ENCODE results near the gene RNU5D-1.

RNU5D-1 gene

GRCh38 chr1:44688760-44689446 is 42.1 kb downstream of the RNU5D-1 start:
- no peak overlapping the region for H3K27ac ChIP-seq
- TF ChIP-seq ZFX (IDR thresholded peaks at IDR 0.05; ENCODE audit: borderline replicate concordance) = no peak
- TF ChIP-seq, protein P1, sequence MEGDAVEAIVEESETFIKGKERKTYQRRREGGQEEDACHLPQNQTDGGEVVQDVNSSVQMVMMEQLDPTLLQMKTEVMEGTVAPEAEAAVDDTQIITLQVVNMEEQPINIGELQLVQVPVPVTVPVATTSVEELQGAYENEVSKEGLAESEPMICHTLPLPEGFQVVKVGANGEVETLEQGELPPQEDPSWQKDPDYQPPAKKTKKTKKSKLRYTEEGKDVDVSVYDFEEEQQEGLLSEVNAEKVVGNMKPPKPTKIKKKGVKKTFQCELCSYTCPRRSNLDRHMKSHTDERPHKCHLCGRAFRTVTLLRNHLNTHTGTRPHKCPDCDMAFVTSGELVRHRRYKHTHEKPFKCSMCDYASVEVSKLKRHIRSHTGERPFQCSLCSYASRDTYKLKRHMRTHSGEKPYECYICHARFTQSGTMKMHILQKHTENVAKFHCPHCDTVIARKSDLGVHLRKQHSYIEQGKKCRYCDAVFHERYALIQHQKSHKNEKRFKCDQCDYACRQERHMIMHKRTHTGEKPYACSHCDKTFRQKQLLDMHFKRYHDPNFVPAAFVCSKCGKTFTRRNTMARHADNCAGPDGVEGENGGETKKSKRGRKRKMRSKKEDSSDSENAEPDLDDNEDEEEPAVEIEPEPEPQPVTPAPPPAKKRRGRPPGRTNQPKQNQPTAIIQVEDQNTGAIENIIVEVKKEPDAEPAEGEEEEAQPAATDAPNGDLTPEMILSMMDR (IDR thresholded peaks at IDR 0.05) = no peak

- TF ChIP-seq, protein P1 (IDR thresholded peaks at IDR 0.05) = no peak
- no peak for TF ChIP-seq ZFX (IDR thresholded peaks at IDR 0.05; ENCODE audit: borderline replicate concordance)
- H3K27ac ChIP-seq = no peak overlapping the region
Observed at GRCh38 chr1:44685881-44686280, 45.1 kb downstream of the RNU5D-1 start.

DNA sequence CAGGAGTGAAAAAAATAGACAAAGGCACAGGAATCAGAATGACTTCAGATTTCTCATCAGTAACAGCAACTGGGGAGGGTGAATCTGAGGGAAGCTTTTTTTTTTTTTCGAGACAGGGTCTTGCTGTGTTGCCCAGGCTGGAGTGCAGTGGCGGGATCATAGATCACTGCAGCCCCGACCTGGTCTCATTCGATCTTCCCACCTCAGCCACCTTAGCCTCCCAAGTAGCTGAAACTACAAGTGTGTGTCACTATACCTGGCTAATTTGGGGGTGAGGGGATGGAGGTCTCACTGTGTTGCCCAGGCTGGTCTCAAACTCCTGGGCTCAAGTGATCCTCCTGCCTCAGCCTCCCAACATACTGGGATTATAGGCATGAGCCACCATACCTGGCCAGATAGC is 45.8 kb downstream of the RNU5D-1 start:
- H3K27ac ChIP-seq = no peak overlapping the region
- no peak for TF ChIP-seq ZFX (IDR thresholded peaks at IDR 0.05; ENCODE audit: borderline replicate concordance)
- TF ChIP-seq, protein P1 (IDR thresholded peaks at IDR 0.05) = no peak

GRCh38 chr1:44684525-44684924 is 46.4 kb downstream of the RNU5D-1 start:
- no peak overlapping the region for H3K27ac ChIP-seq
- TF ChIP-seq, protein P1 (IDR thresholded peaks at IDR 0.05) = no peak
- TF ChIP-seq ZFX (IDR thresholded peaks at IDR 0.05; ENCODE audit: borderline replicate concordance) = no peak

GRCh38 chr1:44682883-44683265 is 48.1 kb downstream of the RNU5D-1 start:
- no peak for TF ChIP-seq ZFX (IDR thresholded peaks at IDR 0.05; ENCODE audit: borderline replicate concordance)
- TF ChIP-seq, protein P1 (IDR thresholded peaks at IDR 0.05) = no peak

GRCh38 chr1:44681905-44682882 is 48.8 kb downstream of the RNU5D-1 start:
- TF ChIP-seq, protein P1 (IDR thresholded peaks at IDR 0.05) = no peak
- no peak for TF ChIP-seq ZFX (IDR thresholded peaks at IDR 0.05; ENCODE audit: borderline replicate concordance)
- H3K27ac ChIP-seq = no peak overlapping the region

More at GRCh38 chr1:44682883-44683265, 48.1 kb downstream of the RNU5D-1 start:
- no peak overlapping the region for H3K27ac ChIP-seq

Data from 22Rv1 (cell line).